ENCODE data around the gene GARNL3. TPM values are rescaled to one million over a fixed set of nuclear protein-coding genes. Genes with fewer than 3 reads are reported as not detected.

GARNL3 gene
- total RNA-seq, 2 experiments from 2014 or later, result 3.8 to 4.2 TPM

DNA sequence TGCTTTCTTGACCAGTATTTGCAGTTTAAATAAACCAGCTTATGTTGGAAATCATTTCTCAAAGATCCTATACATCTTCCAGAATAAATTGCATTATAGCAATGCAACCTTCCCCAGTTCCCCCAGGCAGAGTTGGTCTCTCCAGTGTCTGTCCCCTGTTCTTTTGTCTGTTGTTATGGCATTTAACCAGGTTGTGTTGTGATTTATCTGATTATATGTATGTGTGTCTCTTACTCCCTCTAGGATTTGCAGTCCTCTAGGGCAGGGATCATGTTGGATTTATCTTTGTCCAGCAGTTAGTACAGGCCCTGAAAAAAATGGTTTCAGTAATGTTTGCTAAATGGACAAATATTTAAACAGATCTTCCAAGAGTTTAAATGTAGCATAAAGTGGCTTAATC lies 17.3 kb downstream of the GARNL3 start:
- TF ChIP-seq, protein P1, sequence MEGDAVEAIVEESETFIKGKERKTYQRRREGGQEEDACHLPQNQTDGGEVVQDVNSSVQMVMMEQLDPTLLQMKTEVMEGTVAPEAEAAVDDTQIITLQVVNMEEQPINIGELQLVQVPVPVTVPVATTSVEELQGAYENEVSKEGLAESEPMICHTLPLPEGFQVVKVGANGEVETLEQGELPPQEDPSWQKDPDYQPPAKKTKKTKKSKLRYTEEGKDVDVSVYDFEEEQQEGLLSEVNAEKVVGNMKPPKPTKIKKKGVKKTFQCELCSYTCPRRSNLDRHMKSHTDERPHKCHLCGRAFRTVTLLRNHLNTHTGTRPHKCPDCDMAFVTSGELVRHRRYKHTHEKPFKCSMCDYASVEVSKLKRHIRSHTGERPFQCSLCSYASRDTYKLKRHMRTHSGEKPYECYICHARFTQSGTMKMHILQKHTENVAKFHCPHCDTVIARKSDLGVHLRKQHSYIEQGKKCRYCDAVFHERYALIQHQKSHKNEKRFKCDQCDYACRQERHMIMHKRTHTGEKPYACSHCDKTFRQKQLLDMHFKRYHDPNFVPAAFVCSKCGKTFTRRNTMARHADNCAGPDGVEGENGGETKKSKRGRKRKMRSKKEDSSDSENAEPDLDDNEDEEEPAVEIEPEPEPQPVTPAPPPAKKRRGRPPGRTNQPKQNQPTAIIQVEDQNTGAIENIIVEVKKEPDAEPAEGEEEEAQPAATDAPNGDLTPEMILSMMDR (IDR thresholded peaks at IDR 0.05), result no peak
- DNase-seq (no peak), ATAC-seq (no peak)
- Mint-ChIP-seq H3K9me3 (no peaks in the 10 kb centered on the region), H3K27ac (no peak overlapping the region), H3K4me1 (ENCODE audit: low read depth) (peaks cover 7% of the 10 kb centered on the region), H3K36me3 (ENCODE audit: low read depth) (no peaks in the 10 kb centered on the region), H3K4me3 (no peak overlapping the region), H3K27me3 (peaks cover 25% of the 10 kb centered on the region)
- CTCF ChIA-PET, result no interaction called here
- intact Hi-C loops (cut with micrococcal nuclease), result no loop called here
- POLR2A ChIA-PET, result no interaction called here

DNA sequence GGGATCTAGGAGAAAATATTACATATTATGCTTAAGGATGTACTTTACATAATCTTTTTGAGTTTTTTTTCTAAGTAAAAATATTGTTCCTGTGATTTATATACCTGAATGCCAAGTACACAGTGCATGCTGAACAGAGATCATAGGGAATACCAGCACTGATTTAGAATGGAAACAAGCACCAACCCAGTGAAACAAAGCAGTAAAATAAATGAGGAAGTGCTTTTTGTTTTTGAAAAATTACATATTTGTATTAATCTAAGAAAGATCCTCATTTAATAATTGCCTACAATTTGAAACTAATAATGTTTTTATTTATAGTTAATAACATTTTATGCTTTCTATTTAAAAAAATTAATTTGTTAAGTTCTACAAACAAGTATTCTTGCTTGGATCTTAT lies 18.0 kb downstream of the GARNL3 start:
- H3K9me3 Mint-ChIP-seq, result no peaks in the 10 kb centered on the region
- TF ChIP-seq, protein P1 (IDR thresholded peaks at IDR 0.05), result no peak
- H3K4me3 Mint-ChIP-seq, result no peak overlapping the region
- intact Hi-C loops (cut with micrococcal nuclease), result no loop called here
- peaks cover 25% of the 10 kb centered on the region for H3K27me3 Mint-ChIP-seq
- no peak overlapping the region for H3K27ac Mint-ChIP-seq
- no peak for ATAC-seq
- CTCF ChIA-PET, result no interaction called here
- H3K36me3 Mint-ChIP-seq (ENCODE audit: low read depth), result no peaks in the 10 kb centered on the region
- H3K4me1 Mint-ChIP-seq (ENCODE audit: low read depth), result peaks cover 7% of the 10 kb centered on the region
- POLR2A ChIA-PET, result no interaction called here
- no peak for DNase-seq

DNA sequence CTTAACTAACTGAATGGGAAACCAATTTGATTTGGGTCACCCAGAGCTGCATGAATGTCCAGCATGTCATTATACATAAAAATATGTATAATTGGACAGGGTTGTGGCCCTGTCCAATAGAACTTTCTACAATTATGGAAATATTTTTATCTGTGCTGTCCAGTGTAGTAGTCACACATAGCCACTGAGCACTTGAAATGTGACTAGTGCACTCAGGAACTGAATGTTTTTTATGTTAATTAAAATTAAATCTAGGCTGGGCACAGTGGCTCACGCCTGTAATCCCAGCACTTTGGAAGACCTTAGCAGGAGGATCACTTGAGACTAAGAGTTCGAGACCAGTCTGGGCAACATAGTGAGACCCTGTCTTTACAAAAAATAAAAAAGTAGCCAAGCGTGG lies 18.6 kb downstream of the GARNL3 start:
- POLR2A ChIA-PET, result no interaction called here
- no peak for ATAC-seq
- CTCF ChIA-PET, result no interaction called here
- Mint-ChIP-seq H3K36me3 (ENCODE audit: low read depth) (no peaks in the 10 kb centered on the region), H3K27ac (no peak overlapping the region), H3K4me3 (no peak overlapping the region), H3K27me3 (peaks cover 30% of the 10 kb centered on the region), H3K9me3 (no peaks in the 10 kb centered on the region), H3K4me1 (ENCODE audit: low read depth) (peaks cover 7% of the 10 kb centered on the region)
- TF ChIP-seq, protein P1 (IDR thresholded peaks at IDR 0.05), result no peak
- intact Hi-C loops (cut with micrococcal nuclease), result no loop called here
- no peak for DNase-seq

DNA sequence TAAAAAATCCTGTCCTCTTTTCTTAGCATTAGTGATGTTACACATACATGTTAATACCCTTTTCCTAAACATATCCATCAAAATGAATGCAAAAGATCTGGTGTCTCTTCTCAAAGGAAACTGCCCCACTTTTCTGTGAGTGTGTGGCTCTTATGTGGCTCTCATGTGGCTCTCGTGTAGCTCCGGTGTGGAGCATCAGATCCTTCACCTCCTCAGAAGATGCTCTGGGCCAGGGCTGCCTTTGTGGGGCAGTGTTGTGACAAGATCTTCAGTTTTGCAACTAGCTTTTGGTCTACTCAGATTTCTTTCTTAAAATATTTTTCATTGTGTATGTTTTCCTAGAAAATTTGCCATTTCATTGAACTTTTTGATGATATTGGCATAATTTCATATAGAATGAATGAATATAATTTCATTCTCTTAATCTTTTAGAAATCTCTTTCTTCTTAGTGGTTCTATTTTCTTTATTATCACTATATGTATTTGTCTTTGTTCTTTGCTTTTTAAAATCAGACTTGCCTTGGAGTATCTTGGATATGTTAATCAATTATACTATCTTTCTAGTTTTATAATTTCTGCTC lies 19.4 kb downstream of the GARNL3 start:
- DNase-seq, result peak; percentile 39
- TF ChIP-seq, protein P1 (IDR thresholded peaks at IDR 0.05), result peak; percentile 15
- Mint-ChIP-seq H3K4me3 (no peak overlapping the region), H3K36me3 (ENCODE audit: low read depth) (no peaks in the 10 kb centered on the region), H3K9me3 (no peaks in the 10 kb centered on the region), H3K4me1 (ENCODE audit: low read depth) (no peaks in the 10 kb centered on the region), H3K27me3 (peaks cover 36% of the 10 kb centered on the region), H3K27ac (no peak overlapping the region)
- intact Hi-C loops (cut with micrococcal nuclease), result no loop called here
- ChIA-PET POLR2A (no interaction called here), CTCF (no interaction called here)
- ATAC-seq, result peak; percentile 60

DNA sequence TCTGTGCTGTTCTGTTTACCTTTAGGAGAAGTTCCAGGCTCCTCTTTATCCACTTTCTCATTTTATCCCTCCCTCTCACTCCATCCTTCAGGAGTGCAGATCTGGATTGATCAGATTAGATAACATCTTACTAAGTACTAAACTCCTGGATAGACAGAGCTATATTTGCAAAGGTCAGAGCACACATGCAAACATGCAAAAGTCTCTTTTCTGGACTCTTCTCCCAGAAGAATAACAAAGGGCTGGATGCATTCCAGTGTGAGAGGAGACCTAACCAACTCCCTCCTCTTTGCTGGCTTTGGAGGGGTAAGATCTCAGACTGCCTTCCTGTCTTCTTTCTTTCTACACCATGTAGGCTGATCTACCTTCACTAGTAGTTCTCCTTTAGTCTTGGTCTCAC lies 21.4 kb downstream of the GARNL3 start:
- DNase-seq (no peak), ATAC-seq (no peak)
- POLR2A ChIA-PET, result no interaction called here
- CTCF ChIA-PET, result no interaction called here
- TF ChIP-seq, protein P1 (IDR thresholded peaks at IDR 0.05), result no peak
- intact Hi-C loops (cut with micrococcal nuclease), result no loop called here
- Mint-ChIP-seq H3K4me1 (ENCODE audit: low read depth) (no peaks in the 10 kb centered on the region), H3K27me3 (peaks cover 32% of the 10 kb centered on the region), H3K36me3 (ENCODE audit: low read depth) (no peaks in the 10 kb centered on the region), H3K4me3 (no peak overlapping the region), H3K27ac (no peak overlapping the region), H3K9me3 (no peaks in the 10 kb centered on the region)
